Activated CD8-positive, alpha-beta T cell treated with anti-CD3 and anti-CD28 coated beads for 36 hours (primary cell): ENCODE data around the gene OR10C1. TPM values are rescaled to one million over a fixed set of nuclear protein-coding genes. Genes with fewer than 3 reads are reported as not detected.

ENCODE experiments used
- ATAC-seq: fragments of 200-7000 bp; cut with Tn5 transposase; one replicate; pipeline ENCODE4 v1.10.0; 2021; ENCODE audit warnings: mild to moderate bottlenecking, moderate library complexity
- CTCF ChIA-PET: fragments of 350-600 bp; sonication (Branson Sonifier 250); formaldehyde crosslinking; loops from one replicate; lab custom pipeline; 2021; ENCODE audit warnings: antibody characterized with exemption; lab: Charles Lee
- POLR2A ChIA-PET: fragments of 350-600 bp; sonication (Branson Sonifier 250); formaldehyde crosslinking; loops from one replicate; lab custom pipeline; 2021; ENCODE audit warnings: antibody characterized with exemption; lab: Charles Lee
- DNase-seq: peaks from one replicate; pipeline ENCODE4 v3.0.0-alpha.2; 2020
- H3K27ac Mint-ChIP-seq: one replicate; pipeline ENCODE4 v1.8.0; 2021; ENCODE audit warnings: mild to moderate bottlenecking, mixed read lengths
- H3K27me3 Mint-ChIP-seq: one replicate; pipeline ENCODE4 v1.8.0; 2021; ENCODE audit warnings: mixed read lengths
- H3K36me3 Mint-ChIP-seq: one replicate; pipeline ENCODE4 v1.8.0; 2021; ENCODE audit warnings: low read depth, mixed read lengths
- H3K4me1 Mint-ChIP-seq: one replicate; pipeline ENCODE4 v1.8.0; 2021; ENCODE audit warnings: low read depth, mixed read lengths
- H3K4me3 Mint-ChIP-seq: one replicate; pipeline ENCODE4 v1.8.0; 2021; ENCODE audit warnings: mild to moderate bottlenecking, moderate library complexity, mixed read lengths
- H3K9me3 Mint-ChIP-seq: one replicate; pipeline ENCODE4 v1.8.0; 2021; ENCODE audit warnings: mixed read lengths
- intact Hi-C: fragments of 100-400 bp; cut with micrococcal nuclease; formaldehyde crosslinking; loops from one replicate; pipeline ENCODE4 v1.10.0; 2022
- total RNA-seq, 2 experiments: library from RNA; stranded (reverse); gene quantifications; one replicate each; pipeline ENCODE4 v1.2.3, GENCODE V29; 2021
- TF ChIP-seq, protein P1 (sequence below): fragments of 200-600 bp; IDR thresholded peaks from one replicate; pipeline ENCODE4 v1.8.0; 2022; ENCODE audit warnings: antibody characterized with exemption, mild to moderate bottlenecking

OR10C1 gene
- total RNA-seq, 2 experiments from 2014 or later, result not detected

- H3K36me3 Mint-ChIP-seq, result no peaks in the 10 kb centered on the region
- TF ChIP-seq, protein P1, sequence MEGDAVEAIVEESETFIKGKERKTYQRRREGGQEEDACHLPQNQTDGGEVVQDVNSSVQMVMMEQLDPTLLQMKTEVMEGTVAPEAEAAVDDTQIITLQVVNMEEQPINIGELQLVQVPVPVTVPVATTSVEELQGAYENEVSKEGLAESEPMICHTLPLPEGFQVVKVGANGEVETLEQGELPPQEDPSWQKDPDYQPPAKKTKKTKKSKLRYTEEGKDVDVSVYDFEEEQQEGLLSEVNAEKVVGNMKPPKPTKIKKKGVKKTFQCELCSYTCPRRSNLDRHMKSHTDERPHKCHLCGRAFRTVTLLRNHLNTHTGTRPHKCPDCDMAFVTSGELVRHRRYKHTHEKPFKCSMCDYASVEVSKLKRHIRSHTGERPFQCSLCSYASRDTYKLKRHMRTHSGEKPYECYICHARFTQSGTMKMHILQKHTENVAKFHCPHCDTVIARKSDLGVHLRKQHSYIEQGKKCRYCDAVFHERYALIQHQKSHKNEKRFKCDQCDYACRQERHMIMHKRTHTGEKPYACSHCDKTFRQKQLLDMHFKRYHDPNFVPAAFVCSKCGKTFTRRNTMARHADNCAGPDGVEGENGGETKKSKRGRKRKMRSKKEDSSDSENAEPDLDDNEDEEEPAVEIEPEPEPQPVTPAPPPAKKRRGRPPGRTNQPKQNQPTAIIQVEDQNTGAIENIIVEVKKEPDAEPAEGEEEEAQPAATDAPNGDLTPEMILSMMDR, result no peak
- ChIA-PET CTCF (no interaction called here), POLR2A (interaction anchor here (0.6 kb wide), 1 partner anchor 89 kb away, joined by 3 read pairs; no protein-coding TSS in a partner anchor)
- H3K4me3 Mint-ChIP-seq, result no peak overlapping the region
- no peaks in the 10 kb centered on the region for H3K9me3 Mint-ChIP-seq
- no peak overlapping the region for H3K27ac Mint-ChIP-seq
- DNase-seq (no peak), ATAC-seq (no peak)
- H3K4me1 Mint-ChIP-seq, result no peaks in the 10 kb centered on the region
- peaks cover 9% of the 10 kb centered on the region for H3K27me3 Mint-ChIP-seq
- intact Hi-C loops, result no loop called here
These were observed 35.9 kb downstream of the OR10C1 start for GRCh38 chr6:29474996-29475395.

DNA sequence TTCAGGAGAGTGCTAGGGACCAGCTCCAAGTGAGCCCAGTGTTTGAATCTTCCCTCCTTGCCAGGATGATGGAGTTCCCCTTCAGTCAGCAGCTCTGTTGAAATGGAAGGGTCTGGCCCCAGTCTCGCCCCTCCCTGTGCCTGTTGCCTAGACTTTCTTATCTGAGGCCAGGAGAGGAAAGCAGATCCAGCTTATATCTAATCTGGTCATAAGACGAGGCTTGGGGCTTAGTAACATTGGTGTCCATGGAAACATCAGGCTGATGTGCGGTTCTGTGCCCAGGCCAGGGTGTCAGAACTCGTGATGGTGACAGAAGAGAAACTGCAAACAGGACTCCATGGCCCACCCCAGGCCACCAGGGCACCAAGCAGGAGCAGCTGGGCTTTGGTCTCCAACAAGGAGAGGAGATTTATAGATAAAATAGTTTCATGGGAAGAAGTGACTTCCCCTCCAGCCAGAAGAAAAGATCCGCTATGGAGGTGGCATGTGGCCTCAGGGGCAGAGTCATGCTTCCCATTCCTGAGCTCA is 38.9 kb downstream of the OR10C1 start:
- Mint-ChIP-seq H3K9me3 (no peaks in the 10 kb centered on the region), H3K4me1 (no peaks in the 10 kb centered on the region), H3K27ac (no peak overlapping the region), H3K27me3 (peaks cover 4% of the 10 kb centered on the region), H3K4me3 (no peak overlapping the region), H3K36me3 (no peaks in the 10 kb centered on the region)
- TF ChIP-seq, protein P1, result no peak
- no peak for ATAC-seq
- CTCF ChIA-PET, result no interaction called here
- intact Hi-C loops, result no loop called here
- POLR2A ChIA-PET, result interaction anchor here (1.2 kb wide), 1 partner anchor 8 kb away, joined by 4 read pairs; no protein-coding TSS in a partner anchor
- DNase-seq, result no peak

- POLR2A ChIA-PET, result no interaction called here
- DNase-seq (no peak), ATAC-seq (no peak)
- intact Hi-C loops, result no loop called here
- no peaks in the 10 kb centered on the region for H3K36me3 Mint-ChIP-seq
- H3K27me3 Mint-ChIP-seq, result peaks cover 1% of the 10 kb centered on the region
- CTCF ChIA-PET, result interaction anchor here (1.6 kb wide), 1 partner anchor 174 kb away, joined by 3 read pairs; no protein-coding TSS in a partner anchor
- no peak overlapping the region for H3K27ac Mint-ChIP-seq
- TF ChIP-seq, protein P1, result no peak
- no peak overlapping the region for H3K4me3 Mint-ChIP-seq
- no peaks in the 10 kb centered on the region for H3K4me1 Mint-ChIP-seq
- no peaks in the 10 kb centered on the region for H3K9me3 Mint-ChIP-seq
These were observed 39.6 kb downstream of the OR10C1 start for GRCh38 chr6:29478740-29479139.

GRCh38 chr6:29479560-29479959 is 40.5 kb downstream of the OR10C1 start:
- TF ChIP-seq, protein P1, result no peak
- no peaks in the 10 kb centered on the region for H3K36me3 Mint-ChIP-seq
- H3K27ac Mint-ChIP-seq, result no peak overlapping the region
- POLR2A ChIA-PET, result no interaction called here
- DNase-seq (no peak), ATAC-seq (no peak)
- intact Hi-C loops, result no loop called here
- no peaks in the 10 kb centered on the region for H3K9me3 Mint-ChIP-seq
- CTCF ChIA-PET, result interaction anchor here (1.6 kb wide), 1 partner anchor 174 kb away, joined by 3 read pairs; no protein-coding TSS in a partner anchor
- no peaks in the 10 kb centered on the region for H3K4me1 Mint-ChIP-seq
- H3K27me3 Mint-ChIP-seq, result peaks cover 1% of the 10 kb centered on the region
- H3K4me3 Mint-ChIP-seq, result no peak overlapping the region

DNA sequence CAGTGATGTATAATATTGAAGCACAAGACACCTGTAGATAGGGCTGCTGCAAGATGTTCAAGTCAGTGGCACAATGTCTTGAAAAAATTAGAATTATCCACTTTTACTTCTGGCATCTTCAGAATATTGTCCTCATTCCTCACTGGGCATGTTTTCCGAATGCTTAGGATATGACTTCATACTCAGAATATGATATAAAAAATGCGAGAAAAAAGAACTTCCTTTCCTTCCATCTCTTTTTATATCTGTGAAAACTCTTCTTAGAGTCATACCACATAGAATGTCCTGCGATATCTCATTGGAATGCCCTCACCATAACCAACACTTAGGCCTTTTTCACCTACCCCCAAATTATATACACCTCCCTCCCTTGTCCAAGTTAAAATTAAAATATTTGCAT is 44.1 kb downstream of the OR10C1 start:
- Mint-ChIP-seq H3K4me1 (no peaks in the 10 kb centered on the region), H3K27ac (no peak overlapping the region), H3K36me3 (no peaks in the 10 kb centered on the region), H3K9me3 (no peaks in the 10 kb centered on the region), H3K4me3 (no peak overlapping the region), H3K27me3 (peaks cover 7% of the 10 kb centered on the region)
- ChIA-PET POLR2A (no interaction called here), CTCF (no interaction called here)
- intact Hi-C loops, result no loop called here
- no peak for ATAC-seq
- no peak for DNase-seq
- TF ChIP-seq, protein P1, result no peak
